ENCODE data around the gene PIM2.

PIM2 gene

DNA sequence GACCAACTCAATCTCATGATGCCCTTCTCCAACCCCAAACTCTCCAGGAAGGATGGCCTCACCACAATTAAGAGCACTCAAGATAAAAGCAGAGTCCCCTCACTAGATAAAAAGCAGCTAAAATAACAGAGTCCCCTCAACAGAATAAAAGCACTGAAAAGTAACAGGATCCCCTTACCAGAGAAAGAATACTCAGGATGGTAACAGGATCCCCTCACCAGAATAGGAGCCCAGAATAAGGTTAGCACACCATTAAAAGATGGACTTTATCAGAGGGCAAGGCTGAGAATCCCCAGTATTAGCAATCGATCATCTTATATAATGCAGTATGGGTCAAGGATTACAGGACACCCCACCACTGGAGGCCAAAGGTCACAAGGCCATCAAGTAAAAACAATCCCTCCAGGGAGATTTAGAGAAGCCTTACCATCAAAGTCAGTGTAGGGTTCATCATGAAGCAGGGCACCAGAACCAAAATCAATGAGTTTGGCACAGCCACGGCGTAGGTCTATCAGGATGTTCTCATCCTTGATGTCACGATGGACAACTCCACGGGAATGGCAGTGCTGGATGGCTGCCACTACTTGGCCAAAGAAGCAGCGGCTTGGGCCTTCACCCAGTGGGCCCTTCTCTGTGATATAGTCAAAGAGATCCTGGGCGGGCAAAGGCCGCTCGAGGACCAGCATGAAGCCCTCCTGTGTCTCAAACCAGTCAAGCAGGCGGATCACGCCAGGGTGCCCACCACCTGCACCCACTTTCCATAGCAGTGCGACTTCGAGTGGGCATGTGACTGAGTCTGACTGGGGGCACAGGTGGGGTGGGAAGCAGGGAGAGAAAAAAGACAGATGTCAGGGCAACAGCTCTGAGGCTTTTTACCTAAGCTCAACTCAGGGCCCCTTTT, 4.0 kb downstream of the PIM2 start:
- peak overlapping the region; percentile 89 for H3K4me3 ChIP-seq (ENCODE audit: low read depth, low read length)
- TF ChIP-seq CTCF (IDR thresholded peaks at IDR 0.05; ENCODE audit: insufficient read depth, low read depth, low read length, missing control alignments), result no peak

GRCh38 chrX:48913605-48914366, 5.0 kb downstream of the PIM2 start:
- TF ChIP-seq CTCF (IDR thresholded peaks at IDR 0.05; ENCODE audit: insufficient read depth, low read depth, low read length, missing control alignments), result no peak
- peak overlapping the region; percentile 89 for H3K4me3 ChIP-seq (ENCODE audit: low read depth, low read length)
- DNase-seq (ENCODE audit: low read depth), result no peak

More for the DNA sequence above, 4.0 kb downstream of the PIM2 start:
- no peak for DNase-seq (ENCODE audit: low read depth)

DNA sequence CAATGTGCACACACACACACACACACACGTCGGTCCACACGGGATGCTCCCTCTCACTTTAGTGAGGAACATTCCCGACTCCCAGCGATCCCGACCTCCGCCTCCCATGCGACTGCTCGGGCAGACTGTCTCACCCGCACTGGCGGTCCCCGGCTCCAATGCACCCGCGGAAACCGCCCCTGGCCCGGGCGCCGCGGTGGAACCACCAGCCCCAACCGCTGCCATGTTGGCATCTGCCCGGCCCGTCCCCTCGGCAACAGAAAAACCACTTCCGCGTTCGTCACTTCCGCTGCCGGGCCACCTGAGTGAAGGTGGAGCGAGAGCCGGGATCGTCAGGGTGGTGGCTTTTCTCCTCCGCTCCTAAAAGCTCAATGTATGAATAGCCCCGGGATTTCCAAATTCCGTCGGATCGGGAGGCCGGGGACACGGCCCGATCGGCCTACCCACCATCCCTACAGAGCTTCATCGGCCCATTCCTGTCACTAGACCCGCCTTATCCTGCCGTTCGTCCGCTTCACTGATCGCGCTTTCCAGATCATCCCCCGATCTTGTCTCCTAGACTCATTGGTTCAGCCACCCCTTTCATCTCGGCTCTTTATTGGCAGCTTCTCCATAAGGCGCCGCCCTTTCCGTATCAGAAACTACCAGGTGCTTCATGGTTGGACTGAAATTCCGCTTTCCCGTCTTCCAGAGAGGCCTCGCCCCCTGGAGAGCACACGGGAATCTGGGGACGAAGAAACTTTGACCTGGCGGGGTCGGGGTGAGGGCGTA, 7.2 kb downstream of the PIM2 start, which contains the start of gene SLC35A2:
Gene SLC35A2 (minus strand): TSS at position 235 of the 771 bp plus-strand sequence. CDS start 10 bp downstream, at position 225.
- peak; percentile 87 for DNase-seq (ENCODE audit: low read depth)
- no peak for TF ChIP-seq CTCF (IDR thresholded peaks at IDR 0.05; ENCODE audit: insufficient read depth, low read depth, low read length, missing control alignments)
- peak within 1 kb of the TSS; percentile 78 for H3K4me3 ChIP-seq (ENCODE audit: low read depth, low read length)

GRCh38 chrX:48910926-48911411, 7.9 kb downstream of the PIM2 start:
- no peak for TF ChIP-seq CTCF (IDR thresholded peaks at IDR 0.05; ENCODE audit: insufficient read depth, low read depth, low read length, missing control alignments)
- peak overlapping the region; percentile 78 for H3K4me3 ChIP-seq (ENCODE audit: low read depth, low read length)
- no peak for DNase-seq (ENCODE audit: low read depth)

GRCh38 chrX:48909703-48910294, 9.0 kb downstream of the PIM2 start:
- DNase-seq (ENCODE audit: low read depth), result no peak
- TF ChIP-seq CTCF (IDR thresholded peaks at IDR 0.05; ENCODE audit: insufficient read depth, low read depth, low read length, missing control alignments), result no peak
- no peak overlapping the region for H3K4me3 ChIP-seq (ENCODE audit: low read depth, low read length)

GRCh38 chrX:48908600-48908999, 10.2 kb downstream of the PIM2 start:
- DNase-seq (ENCODE audit: low read depth), result no peak
- H3K4me3 ChIP-seq (ENCODE audit: low read depth, low read length), result no peak overlapping the region
- no peak for TF ChIP-seq CTCF (IDR thresholded peaks at IDR 0.05; ENCODE audit: insufficient read depth, low read depth, low read length, missing control alignments)
